Measurements from ENCODE around the gene GIPC2.

GIPC2 gene

DNA sequence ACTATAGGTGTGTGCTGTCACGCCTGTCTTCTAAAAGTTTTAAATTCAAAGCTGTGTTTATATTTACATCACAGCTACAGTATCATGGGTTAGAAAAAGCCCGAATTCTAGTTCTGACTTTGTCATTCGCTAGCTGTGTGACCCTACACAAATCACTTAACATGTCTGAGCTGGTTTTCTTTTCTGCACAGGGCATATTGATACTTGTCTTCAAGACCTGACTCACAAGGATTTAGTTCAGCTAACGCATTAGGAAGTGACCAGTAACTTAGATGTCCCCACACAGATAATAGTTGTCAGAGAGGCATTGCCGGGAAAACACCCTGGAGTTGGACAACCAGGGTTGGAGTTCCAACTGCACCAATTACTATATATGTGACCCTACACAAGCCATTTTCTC is 25.9 kb downstream of the GIPC2 start:
- TF ChIP-seq, protein P1, sequence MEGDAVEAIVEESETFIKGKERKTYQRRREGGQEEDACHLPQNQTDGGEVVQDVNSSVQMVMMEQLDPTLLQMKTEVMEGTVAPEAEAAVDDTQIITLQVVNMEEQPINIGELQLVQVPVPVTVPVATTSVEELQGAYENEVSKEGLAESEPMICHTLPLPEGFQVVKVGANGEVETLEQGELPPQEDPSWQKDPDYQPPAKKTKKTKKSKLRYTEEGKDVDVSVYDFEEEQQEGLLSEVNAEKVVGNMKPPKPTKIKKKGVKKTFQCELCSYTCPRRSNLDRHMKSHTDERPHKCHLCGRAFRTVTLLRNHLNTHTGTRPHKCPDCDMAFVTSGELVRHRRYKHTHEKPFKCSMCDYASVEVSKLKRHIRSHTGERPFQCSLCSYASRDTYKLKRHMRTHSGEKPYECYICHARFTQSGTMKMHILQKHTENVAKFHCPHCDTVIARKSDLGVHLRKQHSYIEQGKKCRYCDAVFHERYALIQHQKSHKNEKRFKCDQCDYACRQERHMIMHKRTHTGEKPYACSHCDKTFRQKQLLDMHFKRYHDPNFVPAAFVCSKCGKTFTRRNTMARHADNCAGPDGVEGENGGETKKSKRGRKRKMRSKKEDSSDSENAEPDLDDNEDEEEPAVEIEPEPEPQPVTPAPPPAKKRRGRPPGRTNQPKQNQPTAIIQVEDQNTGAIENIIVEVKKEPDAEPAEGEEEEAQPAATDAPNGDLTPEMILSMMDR (conservative IDR thresholded peaks at IDR 0.05; ENCODE audit: control insufficient read depth, insufficient read depth, low read depth, low read length) = no peak
- DNase-seq (ENCODE audit: low read depth) = no peak
- H3K4me3 ChIP-seq (ENCODE audit: control insufficient read depth, low read depth, low read length) = no peak overlapping the region

DNA sequence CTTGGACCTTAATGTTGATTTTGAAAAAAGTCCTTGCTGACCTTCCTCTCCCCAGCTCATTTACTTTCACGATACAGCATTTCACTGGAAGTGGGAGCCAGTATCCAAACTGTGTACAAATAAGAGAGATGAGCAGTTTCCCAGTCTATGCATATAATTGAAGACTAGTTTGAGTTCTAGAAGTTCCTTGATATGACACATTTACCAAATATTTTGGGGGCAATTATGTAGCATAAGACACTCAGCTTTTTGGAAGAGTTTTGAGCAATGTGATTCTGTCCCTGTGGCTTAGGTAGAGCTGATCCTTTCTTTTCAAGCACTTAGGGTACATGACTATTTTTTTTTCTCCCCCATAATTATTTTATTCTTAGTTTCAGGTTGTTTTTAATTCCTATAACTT is 26.4 kb downstream of the GIPC2 start:
- DNase-seq (ENCODE audit: low read depth) = peak; percentile 30
- H3K4me3 ChIP-seq (ENCODE audit: control insufficient read depth, low read depth, low read length) = no peak overlapping the region
- TF ChIP-seq, protein P1 (conservative IDR thresholded peaks at IDR 0.05; ENCODE audit: control insufficient read depth, insufficient read depth, low read depth, low read length) = no peak

DNA sequence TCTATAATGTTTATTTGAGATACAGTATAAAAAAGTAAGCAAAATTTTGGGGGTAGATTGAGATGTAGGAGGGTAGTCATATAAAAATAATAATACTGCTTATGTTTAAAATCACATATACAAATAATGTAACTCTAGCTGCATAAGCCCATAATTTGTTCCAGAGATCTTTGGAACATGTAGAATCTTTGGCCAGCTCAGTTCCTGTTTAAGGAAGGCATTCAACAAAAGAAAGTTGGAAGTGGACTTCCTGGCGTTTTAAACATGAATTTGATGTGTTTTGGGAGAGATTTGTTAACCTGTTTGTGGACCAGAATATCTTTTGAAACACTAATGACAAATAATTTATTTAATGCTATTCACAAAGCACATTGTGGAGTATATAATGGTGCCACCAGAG is 27.7 kb downstream of the GIPC2 start:
- no peak overlapping the region for H3K4me3 ChIP-seq (ENCODE audit: control insufficient read depth, low read depth, low read length)
- DNase-seq (ENCODE audit: low read depth) = no peak
- TF ChIP-seq, protein P1 (conservative IDR thresholded peaks at IDR 0.05; ENCODE audit: control insufficient read depth, insufficient read depth, low read depth, low read length) = no peak

DNA sequence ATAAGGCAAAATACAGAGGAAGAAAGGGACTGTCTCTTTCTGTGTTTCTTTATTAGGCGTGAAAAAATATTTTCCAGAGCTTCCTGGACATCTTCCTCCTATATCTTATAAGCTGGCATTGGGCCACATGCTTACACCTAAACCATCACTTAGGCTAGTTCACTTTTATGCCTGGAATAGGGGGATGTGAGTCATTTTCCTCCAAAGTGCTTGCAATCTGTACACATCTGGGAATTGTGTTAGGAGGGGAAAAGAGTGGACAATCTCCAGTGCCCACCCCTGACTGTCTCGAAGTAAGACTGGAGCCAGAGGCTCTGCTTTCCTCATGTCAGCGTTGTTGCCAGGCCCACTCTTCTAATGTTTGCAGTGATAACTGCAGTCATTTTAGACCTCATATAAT is 29.9 kb downstream of the GIPC2 start:
- DNase-seq (ENCODE audit: low read depth) = peak; percentile 73
- H3K4me3 ChIP-seq (ENCODE audit: control insufficient read depth, low read depth, low read length) = no peak overlapping the region
- TF ChIP-seq, protein P1 (conservative IDR thresholded peaks at IDR 0.05; ENCODE audit: control insufficient read depth, insufficient read depth, low read depth, low read length) = no peak

DNA sequence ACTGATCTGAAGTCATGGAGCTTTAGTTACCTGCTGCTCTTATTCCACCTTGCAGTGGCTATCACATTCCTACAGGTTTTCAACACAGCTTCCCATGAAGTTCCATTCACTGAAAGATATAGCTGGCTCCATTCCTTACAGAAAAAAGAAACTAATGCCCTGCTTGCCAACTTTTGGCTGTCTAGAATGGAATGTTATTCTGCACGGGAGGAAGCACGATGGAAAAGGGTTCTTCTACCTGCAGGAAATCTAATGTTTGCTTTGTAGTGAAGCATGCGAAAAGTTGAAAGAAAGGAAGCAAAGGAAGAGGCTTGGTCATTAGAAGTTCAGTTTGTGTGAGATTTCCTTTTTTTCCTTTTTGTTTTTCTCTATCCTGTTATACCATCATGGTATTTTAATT is 32.6 kb downstream of the GIPC2 start:
- no peak overlapping the region for H3K4me3 ChIP-seq (ENCODE audit: control insufficient read depth, low read depth, low read length)
- DNase-seq (ENCODE audit: low read depth) = no peak
- TF ChIP-seq, protein P1 (conservative IDR thresholded peaks at IDR 0.05; ENCODE audit: control insufficient read depth, insufficient read depth, low read depth, low read length) = no peak

DNA sequence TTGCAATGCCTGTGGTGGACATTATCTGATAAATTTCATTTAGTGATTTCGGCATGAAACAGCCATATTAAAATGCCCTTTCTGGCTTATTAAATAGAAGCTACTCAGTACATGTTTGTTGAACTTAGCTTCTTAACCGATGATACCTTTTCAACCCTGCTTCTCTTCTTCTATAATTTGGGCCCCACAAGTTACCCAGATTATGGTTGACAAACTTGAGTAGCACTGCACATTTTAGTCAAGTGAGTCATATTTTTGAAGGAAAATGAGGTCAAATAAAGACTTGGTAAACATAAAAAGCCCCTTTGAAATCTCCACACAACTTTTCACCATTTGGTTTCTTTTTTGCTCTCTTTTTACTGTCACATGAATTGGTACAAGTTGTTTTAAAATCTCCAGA is 33.8 kb downstream of the GIPC2 start:
- peak; percentile 41 for DNase-seq (ENCODE audit: low read depth)
- TF ChIP-seq, protein P1 (conservative IDR thresholded peaks at IDR 0.05; ENCODE audit: control insufficient read depth, insufficient read depth, low read depth, low read length) = no peak

DNA sequence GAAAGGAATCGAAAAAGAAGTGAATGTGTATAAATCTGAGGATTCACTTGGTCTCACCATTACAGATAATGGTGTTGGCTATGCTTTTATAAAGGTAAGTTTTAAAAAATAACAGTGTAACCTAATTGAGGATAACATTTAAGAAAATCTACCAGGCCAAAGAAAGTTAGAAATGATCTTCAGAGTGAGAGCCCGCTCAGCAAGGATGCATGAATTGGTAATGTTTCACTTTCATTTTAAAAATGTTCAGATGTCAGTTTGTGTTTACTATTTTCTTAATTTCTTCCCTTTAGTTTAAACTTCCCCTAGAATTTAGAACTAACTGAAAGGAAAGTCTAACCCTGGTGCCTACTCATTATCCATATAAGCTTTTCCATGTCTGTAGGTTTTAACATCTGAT is 35.0 kb downstream of the GIPC2 start:
- H3K4me3 ChIP-seq (ENCODE audit: control insufficient read depth, low read depth, low read length) = no peak overlapping the region
- DNase-seq (ENCODE audit: low read depth) = no peak
- TF ChIP-seq, protein P1 (conservative IDR thresholded peaks at IDR 0.05; ENCODE audit: control insufficient read depth, insufficient read depth, low read depth, low read length) = no peak

More for the DNA sequence above, 33.8 kb downstream of the GIPC2 start:
- H3K4me3 ChIP-seq (ENCODE audit: control insufficient read depth, low read depth, low read length) = no peak overlapping the region

All from fibroblast of mammary gland (primary cell).